Body of pancreas (tissue), 4 donors: Measurements from ENCODE around the gene TAGLN2. TPM values are rescaled to one million over a fixed set of nuclear protein-coding genes. Genes with fewer than 3 reads are reported as not detected.

Experiments used
- ATAC-seq: fragments of 150-250 bp; one replicate; pipeline ENCODE4 v1.9.1; 2016
- DNase-seq, 4 donors: peaks; one replicate each; pipeline ENCODE4 v3.0.0-alpha.2; 2019
- H3K27ac ChIP-seq, 4 donors: fragments of 200-600 bp; sonication (generic); 1 replicate in 3 of 4; 2 replicates in 1 of 4; pipeline versions ENCODE4 v1.5.1 to v1.6.1; 2016 to 2019; ENCODE audit warnings: mild to moderate bottlenecking in 1 of 4, mixed read lengths in 1 of 4, moderate library complexity in 1 of 4
- H3K27me3 ChIP-seq, 2 donors: fragments of 200-600 bp; sonication (generic); one replicate each; pipeline ENCODE4 v1.6.0; 2016; ENCODE audit warnings: mild to moderate bottlenecking in 1 of 2
- H3K36me3 ChIP-seq, 2 donors: fragments of 200-600 bp; sonication (generic); replicated peaks in 1 of 2; 2 replicates each; pipeline ENCODE4 v1.5.1; 2016; ENCODE audit warnings: low read depth in 2 of 2; ENCODE audit not compliant: insufficient read depth in 1 of 2
- H3K4me1 ChIP-seq: fragments of 200-600 bp; sonication (generic); one replicate; pipeline ENCODE4 v1.6.0; 2016
- H3K4me3 ChIP-seq, 2 donors: fragments of 200-600 bp; sonication (generic); 1 replicate in 1 of 2; 2 replicates in 1 of 2; pipeline ENCODE4 v1.5.1; 2016 to 2019
- H3K9me3 ChIP-seq, 3 donors: fragments of 200-600 bp; sonication (generic); 1 replicate in 2 of 3; 2 replicates in 1 of 3; pipeline ENCODE4 v1.5.1; 2016
- CTCF ChIP-seq, 7 experiments: fragments of 450-650 bp in 4 of 7; fragments of 200-600 bp in 3 of 7; sonication (generic) in 3 of 7; IDR thresholded peaks; one replicate each; pipeline ENCODE4 v1.5.1; 2016 to 2019; ENCODE audit warnings: antibody characterized with exemption in 7 of 7
- POLR2A ChIP-seq, 3 donors: fragments of 450-650 bp; IDR thresholded peaks; one replicate each; pipeline ENCODE4 v1.6.1; 2016; ENCODE audit warnings: antibody characterized with exemption in 3 of 3, mild to moderate bottlenecking in 2 of 3
- WGBS, 2 donors: methylation state at CpG; one replicate each; pipeline ENCODE4 v1.1.5; 2017; 5-methylcytosine and 5-hydroxymethylcytosine counted together
- intact Hi-C: fragments of 100-400 bp; cut with DNase I; formaldehyde crosslinking; loops from one replicate; pipeline ENCODE4 v1.15.1; 2023
- total RNA-seq, 2 donors: library from RNA; depleted of rRNA; stranded (reverse); fragments of >200 nt; gene quantifications; one replicate each; pipeline ENCODE4 v1.1.0, GENCODE V29; 2016

TAGLN2 gene
- total RNA-seq, 2 donors from 2014 or later = 63.0 to 118 TPM

GRCh38 chr1:159957824-159958268 lies 32.5 kb upstream of the TAGLN2 start:
- no peaks in the 10 kb centered on the region for H3K9me3 ChIP-seq

GRCh38 chr1:159955456-159955855 lies 30.1 kb upstream of the TAGLN2 start:
- intact Hi-C loops = no loop called here
- Histone ChIP-seq H3K9me3 (no peaks in the 10 kb centered on the region), H3K27me3 (no peaks in the 10 kb centered on the region), H3K27ac (no peak overlapping the region), H3K4me3 (no peak overlapping the region), H3K36me3 (no peaks in the 10 kb centered on the region), H3K4me1 (peaks cover 18% of the 10 kb centered on the region)
- WGBS, 2 donors = 80 to 89% methylated on average over 3 of the region's 3 CpGs
- DNase-seq (no peak), ATAC-seq (no peak)
- TF ChIP-seq CTCF (IDR thresholded peaks at IDR 0.05) (no peak), POLR2A (IDR thresholded peaks at IDR 0.05) (no peak)

More at GRCh38 chr1:159957824-159958268, 32.5 kb upstream of the TAGLN2 start:
- peaks cover 18% of the 10 kb centered on the region for H3K4me1 ChIP-seq
- ATAC-seq (peak; percentile 71), DNase-seq (peak; percentile 42 to 78 (median 56))
- no peaks in the 10 kb centered on the region for H3K36me3 ChIP-seq
- 4 to 14% methylated on average over 5 to 9 of the region's 9 CpGs for WGBS, 2 donors
- no peak overlapping the region for H3K4me3 ChIP-seq
- no peaks in the 10 kb centered on the region for H3K27me3 ChIP-seq
- peak overlapping the region in 2 of 4 donors; percentile 56 to 60 for H3K27ac ChIP-seq
- intact Hi-C loops = no loop called here
- TF ChIP-seq POLR2A (IDR thresholded peaks at IDR 0.05) (no peak), CTCF (IDR thresholded peaks at IDR 0.05) (peak in 2 of 7 experiments; percentile 5 to 9)

- Histone ChIP-seq H3K9me3 (no peaks in the 10 kb centered on the region), H3K4me3 (no peak within 1 kb of the TSS), H3K36me3 (no peaks in the 10 kb centered on the region), H3K4me1 (peaks cover 16% of the 10 kb centered on the region), H3K27ac (no peak within 1 kb of the TSS), H3K27me3 (no peaks in the 10 kb centered on the region)
- intact Hi-C loops = no loop called here
- WGBS, 2 donors = 69 to 74% methylated on average over 10 to 11 of the region's 11 CpGs
- ATAC-seq = no peak
- no peak for TF ChIP-seq CTCF (IDR thresholded peaks at IDR 0.05)
- TF ChIP-seq POLR2A (IDR thresholded peaks at IDR 0.05) = no peak
- DNase-seq = no peak
These were observed 28.5 kb upstream of the TAGLN2 start, which contains the start of gene SLAMF9 for GRCh38 chr1:159953536-159954515. SLAMF9 (minus strand) TSS chr1:159954237; CDS start chr1:159954137, 100 bp downstream.

- intact Hi-C loops = no loop called here
- TF ChIP-seq CTCF (IDR thresholded peaks at IDR 0.05) (no peak), POLR2A (IDR thresholded peaks at IDR 0.05) (no peak)
- H3K4me1 ChIP-seq = peaks cover 8% of the 10 kb centered on the region
- 72 to 78% methylated on average over 5 of the region's 5 CpGs for WGBS, 2 donors
- DNase-seq = no peak
- no peak overlapping the region for H3K27ac ChIP-seq
- ATAC-seq = no peak
- no peaks in the 10 kb centered on the region for H3K9me3 ChIP-seq
- H3K4me3 ChIP-seq = no peak overlapping the region
- H3K27me3 ChIP-seq = no peaks in the 10 kb centered on the region
- H3K36me3 ChIP-seq = no peaks in the 10 kb centered on the region
These were observed 27.6 kb upstream of the TAGLN2 start for GRCh38 chr1:159952932-159953331.
